Measurements from ENCODE around the gene ACOX1.
A peak's percentile ranks its signal among the peaks of the same experiment; 100 is the strongest.
"Not testable (repeated sequence)": the region's sequence is repeated elsewhere in the genome, so short reads cannot be mapped to it uniquely, and the experiment has no call there.

ACOX1 gene

DNA sequence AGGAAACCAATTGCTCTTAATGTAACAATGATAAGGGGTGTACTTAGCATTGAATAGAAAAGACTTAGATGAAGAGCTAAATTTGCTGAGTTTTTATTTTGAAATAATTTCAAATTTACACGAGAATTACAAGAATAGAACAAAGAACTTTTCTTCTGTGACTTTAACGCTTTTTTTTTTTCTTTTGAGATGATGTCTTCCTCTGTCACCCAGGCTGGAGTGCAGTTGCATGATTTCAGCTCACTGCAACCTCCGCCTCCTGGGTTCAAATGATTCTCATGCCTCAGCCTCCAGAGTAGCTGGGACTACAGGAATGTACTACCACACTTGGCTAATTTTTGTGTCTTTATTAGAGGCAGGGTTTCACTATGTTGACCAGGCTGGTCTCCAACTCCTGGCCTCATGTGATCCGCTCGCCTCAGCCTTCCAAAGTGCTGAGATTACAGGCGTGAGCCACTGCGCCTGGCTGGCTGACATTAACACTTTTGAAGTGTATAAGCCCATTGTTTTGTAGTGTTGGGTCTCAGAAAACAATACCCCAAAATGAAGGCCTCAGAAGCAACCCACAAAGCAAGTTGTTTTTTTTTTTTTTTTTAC is 2.2 kb upstream of the ACOX1 start:
- DNase-seq (ENCODE audit: low spot score): no peak

DNA sequence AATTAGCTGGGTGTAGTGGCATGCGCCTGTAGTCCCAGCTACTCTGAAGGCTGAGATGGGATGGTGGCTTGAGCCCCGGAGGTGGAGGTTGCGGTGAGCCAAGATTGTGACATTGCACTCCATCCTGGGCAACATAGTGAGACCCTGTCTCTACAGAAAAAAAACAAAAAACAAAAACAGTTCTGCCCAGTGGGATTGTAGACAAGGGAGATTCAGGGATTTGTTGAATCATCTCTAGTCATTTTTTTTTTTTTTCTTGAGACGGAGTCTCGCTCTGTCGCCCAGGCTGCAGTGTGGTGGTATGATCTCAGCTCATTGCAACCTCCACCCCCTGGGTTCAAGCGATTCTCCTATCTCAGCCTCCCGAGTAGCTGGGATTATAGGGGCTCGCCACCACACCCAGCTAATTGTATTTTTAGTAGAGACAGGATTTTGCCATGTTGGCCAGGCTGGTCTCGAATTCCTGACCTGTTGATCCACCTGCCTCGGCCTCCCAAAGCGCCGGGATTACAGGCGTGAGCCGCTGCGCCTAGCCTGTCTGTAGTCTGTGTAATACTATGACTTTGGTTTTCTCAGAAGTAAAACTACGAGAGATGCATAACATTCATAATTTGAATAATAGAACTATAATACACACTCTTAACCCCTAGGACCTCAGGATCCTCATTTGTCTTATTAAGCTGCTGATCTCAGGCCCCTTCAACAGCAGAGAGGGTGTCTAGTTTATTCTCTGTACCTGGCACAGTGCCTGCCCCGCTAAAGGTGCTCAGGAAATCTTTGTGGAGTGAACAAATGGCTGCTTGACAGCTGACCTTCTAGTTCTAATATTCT is 1.4 kb upstream of the ACOX1 start:
- no peak for DNase-seq (ENCODE audit: low spot score)

DNA sequence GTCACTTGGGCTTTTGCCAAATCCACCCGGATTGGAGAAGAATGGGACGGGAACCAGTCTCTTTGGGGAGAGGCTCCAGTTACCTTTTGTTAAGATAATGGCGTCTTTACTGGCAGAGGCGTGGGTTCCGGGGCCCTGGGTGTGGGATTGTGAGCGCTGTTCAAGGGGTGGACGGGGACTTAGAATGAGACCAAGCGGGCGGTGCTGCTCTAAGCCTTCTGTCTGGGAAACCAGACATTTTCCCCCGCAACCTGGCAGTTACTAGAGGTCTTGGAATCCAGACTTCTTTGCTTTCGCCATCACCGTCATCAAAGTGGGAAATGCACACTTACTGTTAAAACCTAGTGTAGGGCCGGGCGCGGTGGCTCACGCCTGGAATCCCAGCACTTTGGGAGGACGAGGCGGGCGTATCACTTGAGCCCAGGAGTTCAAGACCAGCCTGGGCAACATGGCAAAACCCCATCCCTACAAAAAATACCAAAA is 780 bp upstream of the ACOX1 start:
- DNase-seq (ENCODE audit: low spot score): no peak

GRCh38 chr17:75976175-75976848 is 2.7 kb downstream of the ACOX1 start:
- DNase-seq (ENCODE audit: low spot score): no peak

- no peak for DNase-seq (ENCODE audit: low spot score)
Observed at GRCh38 chr17:75975757-75976174, 3.2 kb downstream of the ACOX1 start.

DNA sequence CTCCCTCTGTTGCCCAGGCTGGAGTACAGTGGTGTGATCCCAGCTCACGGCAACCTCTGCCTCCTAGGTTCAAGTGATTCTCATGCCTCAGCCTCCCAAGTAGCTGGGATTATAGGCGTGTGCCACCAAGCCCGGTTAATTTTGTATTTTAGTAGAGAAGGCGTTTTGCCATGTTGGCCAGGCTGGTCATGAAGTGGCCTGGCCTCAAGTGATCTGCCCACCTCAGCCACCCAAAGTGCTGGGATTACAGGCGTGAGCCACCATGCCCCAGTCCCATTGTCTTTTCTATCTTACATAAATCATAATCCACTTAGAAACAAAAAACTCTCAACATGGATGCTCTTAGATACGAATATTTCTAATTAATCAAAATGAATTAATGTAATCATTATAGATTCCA is 3.8 kb downstream of the ACOX1 start:
- DNase-seq (ENCODE audit: low spot score): not testable (repeated sequence)

DNA sequence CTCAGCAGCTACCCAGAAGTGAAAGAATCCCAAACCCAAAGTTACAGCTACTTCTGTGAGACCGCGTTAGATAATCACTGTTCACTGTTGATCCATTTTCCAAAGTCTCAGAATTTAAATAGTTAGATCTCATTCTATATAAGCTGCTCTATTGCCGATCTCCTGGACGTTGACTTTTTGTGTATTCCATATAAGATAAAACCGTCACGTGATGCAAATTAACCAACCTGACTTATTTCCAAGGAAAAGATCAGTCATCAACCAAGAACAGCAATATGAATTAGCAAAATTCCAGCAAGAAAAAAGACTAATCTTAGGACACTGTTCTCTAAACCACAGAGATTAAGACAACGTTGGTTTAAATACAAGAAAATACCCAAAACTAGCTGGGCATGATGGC is 8.3 kb downstream of the ACOX1 start:
- no peak for DNase-seq (ENCODE audit: low spot score)

DNA sequence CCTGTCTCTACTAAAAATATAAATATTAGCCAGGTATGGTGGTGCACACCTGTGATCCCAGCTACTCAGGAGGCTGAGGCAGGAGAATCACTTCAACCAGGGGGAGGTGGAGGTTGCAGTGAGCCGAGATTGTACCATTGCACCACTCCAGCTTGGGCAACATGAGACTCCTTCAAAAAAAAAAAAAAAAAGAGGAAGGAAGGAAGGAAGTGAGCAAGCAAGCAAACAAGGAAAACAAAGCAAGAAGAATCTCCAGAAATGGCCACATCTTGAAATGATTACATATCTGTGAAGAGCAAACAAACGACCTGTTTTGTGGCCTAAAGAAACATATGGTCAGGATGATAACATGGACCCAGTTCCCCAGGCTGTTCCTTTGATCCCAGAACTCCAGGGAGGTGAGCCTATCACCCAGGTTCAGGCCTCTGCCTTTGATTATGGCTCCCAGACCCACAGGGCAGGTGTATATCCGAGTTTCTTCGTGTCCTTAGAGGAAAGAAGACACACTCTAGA is 8.9 kb downstream of the ACOX1 start:
- DNase-seq (ENCODE audit: low spot score): no peak

DNA sequence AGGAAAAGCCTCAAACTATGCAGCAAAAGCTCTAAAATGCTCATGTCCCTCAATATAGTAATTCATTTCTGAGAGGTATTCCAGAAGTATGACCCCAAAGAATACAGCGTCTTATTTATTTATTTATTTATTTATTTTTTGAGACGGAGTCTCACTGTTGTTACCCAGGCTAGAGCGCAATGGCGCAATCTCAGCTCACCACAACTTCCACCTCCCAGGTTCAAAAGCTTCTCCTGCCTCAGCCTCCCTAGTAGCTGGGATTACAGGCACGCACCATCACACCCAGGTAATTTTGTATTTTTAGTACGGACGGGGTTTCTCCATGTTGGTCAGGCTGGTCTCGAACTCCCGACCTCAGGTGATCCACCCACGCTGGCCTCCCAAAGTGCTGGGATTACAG is 9.9 kb downstream of the ACOX1 start:
- DNase-seq (ENCODE audit: low spot score): not testable (repeated sequence)

DNA sequence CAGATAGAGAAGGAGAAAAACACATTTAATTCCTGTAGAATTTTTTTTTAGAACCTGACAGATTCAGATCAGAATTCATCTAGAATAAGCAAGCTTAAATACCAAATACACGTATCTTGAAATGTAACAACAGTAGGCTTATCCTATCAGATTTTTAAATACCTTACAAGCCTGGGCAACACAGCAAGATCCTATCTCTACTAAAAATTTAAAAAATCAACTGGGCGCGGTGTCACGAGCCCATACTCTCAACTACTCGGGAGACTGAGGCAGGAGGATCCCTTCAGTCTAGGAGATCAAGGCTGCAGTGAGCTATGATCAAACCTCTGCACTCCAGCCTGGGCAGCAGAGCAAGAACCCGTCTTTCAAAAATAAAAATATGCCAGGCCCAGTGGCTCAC is 13.5 kb downstream of the ACOX1 start:
- no peak for DNase-seq (ENCODE audit: low spot score)

DNA sequence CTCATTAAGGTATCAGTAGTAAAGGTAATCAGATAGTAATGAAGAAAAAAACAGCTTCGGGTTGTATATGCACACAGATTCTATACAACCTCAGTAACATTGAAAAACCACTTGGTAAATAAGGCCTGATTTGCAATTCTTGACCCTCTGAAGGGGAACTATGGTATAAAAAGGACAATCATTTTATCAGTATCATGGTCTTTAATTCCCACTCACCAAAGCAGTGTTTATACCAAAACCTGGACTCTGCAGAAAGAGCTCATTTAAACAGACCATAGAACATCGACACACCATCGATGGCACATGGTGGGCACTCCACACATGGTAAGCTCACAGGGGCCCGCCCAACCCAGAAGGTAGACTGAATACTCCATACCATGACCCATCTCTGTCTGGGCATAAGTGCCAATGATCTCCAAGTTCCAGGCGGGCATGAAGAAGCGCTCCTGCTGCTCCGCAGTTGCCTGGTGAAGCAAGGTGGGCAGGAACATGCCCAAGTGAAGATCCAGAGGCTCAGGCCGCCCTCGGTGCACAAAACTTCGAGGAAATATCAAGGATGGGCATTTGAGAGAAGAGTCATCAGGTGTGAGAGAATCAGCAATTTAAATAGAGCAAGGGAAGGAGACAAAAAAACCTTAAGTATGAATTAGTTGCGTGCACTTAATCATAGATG is 19.0 kb downstream of the ACOX1 start:
- no peak for DNase-seq (ENCODE audit: low spot score)

- no peak for DNase-seq (ENCODE audit: low spot score)
Observed at GRCh38 chr17:75959051-75959838, 19.7 kb downstream of the ACOX1 start.

- DNase-seq (ENCODE audit: low spot score): no peak
Observed at GRCh38 chr17:75950855-75951554, 28.0 kb downstream of the ACOX1 start.

- no peak for DNase-seq (ENCODE audit: low spot score)
Observed at GRCh38 chr17:75950421-75950820, 28.5 kb downstream of the ACOX1 start.

- DNase-seq (ENCODE audit: low spot score): no peak
Observed at GRCh38 chr17:75945211-75945610, 33.8 kb downstream of the ACOX1 start.

GRCh38 chr17:75943491-75943890 is 35.5 kb downstream of the ACOX1 start:
- DNase-seq (ENCODE audit: low spot score): no peak

DNA sequence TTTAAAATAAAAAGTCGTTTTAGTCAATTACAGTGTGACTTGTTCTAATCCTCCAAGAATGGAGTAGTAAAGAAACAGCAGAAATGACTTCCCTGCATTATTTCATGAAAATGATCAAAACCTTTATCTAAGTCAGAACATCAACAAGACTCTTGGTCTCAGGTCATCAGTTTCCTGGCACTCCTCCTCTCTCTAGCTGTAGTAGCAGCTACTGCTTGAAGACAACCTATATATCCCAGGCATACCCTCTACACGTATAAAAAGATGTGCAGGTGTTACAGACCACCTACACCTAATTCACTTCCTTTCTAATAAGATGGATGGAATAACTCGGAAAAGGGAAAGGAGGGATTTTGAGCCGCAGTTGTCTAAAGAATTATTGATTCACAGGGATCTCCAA is 36.5 kb downstream of the ACOX1 start:
- DNase-seq (ENCODE audit: low spot score): no peak

- no peak for DNase-seq (ENCODE audit: low spot score)
Observed at GRCh38 chr17:75941442-75941819, 37.5 kb downstream of the ACOX1 start.

- DNase-seq (ENCODE audit: low spot score): peak; percentile 99
Observed at GRCh38 chr17:75940727-75941441, 38.1 kb downstream of the ACOX1 start, which contains the start of gene FBF1. Gene FBF1 (minus strand): TSS chr17:75941042. CDS start chr17:75938149, 2,893 bp downstream.

- DNase-seq (ENCODE audit: low spot score): no peak
Observed at GRCh38 chr17:75937652-75938051, 41.3 kb downstream of the ACOX1 start.

Data from AG08396 (cell line).